Measurements from ENCODE around the gene RHBDD2. TPM values are rescaled to one million over a fixed set of nuclear protein-coding genes. Genes with fewer than 3 reads are reported as not detected.
"Not testable (repeated sequence)": the region's sequence is repeated elsewhere in the genome, so short reads cannot be mapped to it uniquely, and the experiment has no call there.

The RHBDD2 gene
- 10 to 100 TPM; 52.8 to 62.3 TPM for total RNA-seq
- long read RNA-seq, transcript RHBDD2-201 (4 exons, 1,802 nt): major isoform, 22 of 29 reads
- long read RNA-seq, partial matches to known transcripts: 1 of 29 reads
- long read RNA-seq, other reads (novel, unspliced or antisense): 2 of 29 reads

DNA sequence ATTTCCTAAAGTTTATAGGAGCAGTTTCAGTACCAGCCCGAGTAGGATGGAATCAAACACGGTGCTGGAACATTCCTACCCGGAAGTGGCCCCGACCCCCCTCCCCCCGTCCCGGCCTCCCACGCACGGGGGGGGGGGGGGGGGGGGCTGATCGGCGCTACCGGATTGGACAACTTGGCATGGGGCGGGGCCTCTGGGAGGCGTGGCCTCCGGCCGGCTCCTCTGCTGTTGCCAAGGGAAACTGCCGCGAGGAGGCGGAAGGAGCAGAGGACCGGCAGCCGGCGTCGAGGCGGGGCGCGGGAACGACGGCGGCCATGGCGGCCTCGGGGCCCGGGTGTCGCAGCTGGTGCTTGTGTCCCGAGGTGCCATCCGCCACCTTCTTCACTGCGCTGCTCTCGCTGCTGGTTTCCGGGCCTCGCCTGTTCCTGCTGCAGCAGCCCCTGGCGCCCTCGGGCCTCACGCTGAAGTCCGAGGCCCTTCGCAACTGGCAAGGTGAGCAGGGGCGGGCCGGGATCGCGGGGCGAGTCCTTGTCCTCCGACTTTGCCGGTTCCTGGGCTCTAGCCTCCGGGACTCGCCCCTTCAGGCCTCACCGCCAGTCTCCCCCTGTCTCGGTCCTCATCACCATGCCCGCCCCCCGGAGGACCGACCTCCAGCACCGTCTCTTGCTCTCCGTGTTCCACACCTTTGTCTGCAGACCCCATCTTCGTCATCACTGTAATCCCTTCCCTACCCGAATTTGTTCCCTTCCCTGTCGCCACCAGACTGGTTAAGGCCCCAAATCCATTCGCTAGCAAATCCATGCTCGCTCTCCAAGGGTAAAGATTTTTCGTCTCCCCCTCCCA is at the start of gene RHBDD2:
RHBDD2 (plus strand) TSS at position 266 of the 843 bp plus-strand sequence; CDS start at position 315, 49 bp downstream.
- ATAC-seq: peak; percentile 99
- peak; percentile 95 to 98 for DNase-seq
- intact Hi-C loops (cut with DNase I, micrococcal nuclease): no loop called here

DNA sequence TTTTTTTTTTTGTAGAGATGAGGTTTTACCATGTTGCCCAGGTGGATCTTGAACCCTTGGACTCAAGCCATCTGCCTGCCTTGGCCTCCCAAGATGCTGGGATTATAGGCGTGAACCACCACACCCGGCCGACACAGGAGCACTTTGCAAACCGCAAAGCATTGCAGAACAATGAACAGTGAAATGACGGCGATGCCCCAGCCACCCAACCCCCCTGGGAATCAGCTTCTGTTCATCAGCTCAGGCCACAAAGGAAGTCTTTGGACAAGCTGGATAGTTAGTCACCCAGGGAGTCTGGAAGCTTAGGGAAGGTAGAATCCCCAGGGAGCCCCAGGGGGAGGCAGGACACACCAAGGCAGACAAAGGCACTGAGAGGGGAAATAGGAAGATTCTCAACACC is 49.2 kb upstream of the RHBDD2 start:
- intact Hi-C loops (cut with DNase I, micrococcal nuclease): not testable (repeated sequence)
- peak; percentile 92 for ATAC-seq
- peak; percentile 67 to 79 for DNase-seq

DNA sequence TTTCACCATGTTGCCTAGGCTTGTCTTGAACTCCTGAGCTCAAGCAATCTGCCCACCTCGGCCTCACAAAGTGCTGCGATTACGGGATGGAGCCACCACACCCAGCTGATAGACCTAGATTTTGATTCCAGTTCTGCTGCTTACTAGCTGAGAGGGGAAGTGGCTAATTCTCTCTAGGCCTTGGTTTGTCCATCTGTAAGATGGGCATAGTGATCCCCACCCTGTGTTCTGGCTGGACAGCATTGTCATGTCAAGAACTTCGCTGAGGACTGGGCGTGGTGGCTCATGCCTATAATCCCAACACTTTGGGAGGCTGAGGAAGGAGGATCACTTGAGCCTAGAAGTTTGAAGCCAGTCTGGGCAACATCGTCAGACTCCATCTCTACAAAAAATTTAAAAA is 47.9 kb upstream of the RHBDD2 start:
- DNase-seq: no peak
- no peak for ATAC-seq
- intact Hi-C loops (cut with DNase I, micrococcal nuclease): no loop called here

DNA sequence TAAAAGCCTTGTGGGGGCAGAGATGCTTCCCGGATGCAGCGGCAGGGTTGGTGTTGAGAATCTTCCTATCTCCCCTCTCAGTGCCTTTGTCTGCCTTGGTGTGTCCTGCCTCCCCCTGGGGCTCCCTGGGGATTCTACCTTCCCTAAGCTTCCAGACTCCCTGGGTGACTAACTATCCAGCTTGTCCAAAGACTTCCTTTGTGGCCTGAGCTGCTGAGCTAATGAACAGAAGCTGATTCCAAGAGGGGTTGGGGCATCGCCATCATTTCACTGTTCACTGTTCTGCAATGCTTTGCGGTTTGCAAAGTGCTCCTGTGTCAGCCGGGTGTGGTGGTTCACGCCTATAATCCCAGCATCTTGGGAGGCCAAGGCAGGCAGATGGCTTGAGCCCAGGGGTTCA is 45.2 kb upstream of the RHBDD2 start:
- ATAC-seq; intact Hi-C loops (cut with DNase I, micrococcal nuclease); DNase-seq: not testable (repeated sequence)

DNA sequence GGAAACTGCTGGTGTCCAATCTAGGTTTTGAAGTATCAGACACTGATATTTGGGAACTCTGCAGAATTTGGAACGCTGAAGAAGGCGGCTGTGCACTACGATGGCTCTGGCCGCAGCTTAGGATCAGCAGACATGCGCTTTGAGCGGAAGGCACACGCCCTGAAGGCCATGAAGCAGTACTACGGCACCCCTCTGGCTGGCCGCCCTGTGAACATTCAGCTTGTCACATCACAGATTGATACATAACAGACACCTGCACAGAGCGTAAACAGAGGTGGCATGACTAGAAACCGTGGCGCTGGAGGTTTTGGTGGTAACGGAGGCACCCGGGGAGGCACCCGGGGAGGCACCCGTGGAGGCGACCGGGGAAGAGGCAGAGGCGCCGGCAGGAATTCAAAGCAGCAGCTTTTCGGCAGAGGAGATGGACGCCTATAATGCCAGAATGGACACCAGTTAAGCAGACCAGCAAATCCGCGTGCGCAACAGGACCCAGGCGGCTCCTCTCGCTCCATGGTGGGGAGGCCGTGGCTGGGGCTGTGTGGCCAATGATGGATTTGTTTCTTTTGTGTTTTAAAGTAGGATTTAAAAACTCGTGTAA is 43.0 kb upstream of the RHBDD2 start:
- no peak for ATAC-seq
- intact Hi-C loops (cut with DNase I, micrococcal nuclease): no loop called here
- DNase-seq: no peak

DNA sequence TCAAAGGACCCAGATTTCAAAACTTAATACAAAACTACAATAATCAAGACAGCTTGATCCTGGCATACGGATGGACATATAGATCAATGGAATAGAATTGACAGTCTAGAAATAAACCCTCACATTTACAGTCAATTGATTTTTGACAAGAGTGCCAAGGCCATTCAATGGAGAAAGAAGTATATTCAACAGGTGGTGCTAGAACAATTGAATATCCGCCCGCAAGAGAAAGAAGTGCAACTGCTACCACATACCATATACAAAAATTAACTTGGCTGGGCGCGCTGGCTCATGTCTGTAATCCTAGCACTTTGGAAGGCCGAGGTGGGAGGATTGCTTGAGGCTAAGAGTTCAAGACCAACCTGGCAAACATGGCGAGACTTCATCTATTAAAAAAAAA is 42.0 kb upstream of the RHBDD2 start:
- DNase-seq (no peak), ATAC-seq (no peak)
- intact Hi-C loops (cut with DNase I, micrococcal nuclease): no loop called here

DNA sequence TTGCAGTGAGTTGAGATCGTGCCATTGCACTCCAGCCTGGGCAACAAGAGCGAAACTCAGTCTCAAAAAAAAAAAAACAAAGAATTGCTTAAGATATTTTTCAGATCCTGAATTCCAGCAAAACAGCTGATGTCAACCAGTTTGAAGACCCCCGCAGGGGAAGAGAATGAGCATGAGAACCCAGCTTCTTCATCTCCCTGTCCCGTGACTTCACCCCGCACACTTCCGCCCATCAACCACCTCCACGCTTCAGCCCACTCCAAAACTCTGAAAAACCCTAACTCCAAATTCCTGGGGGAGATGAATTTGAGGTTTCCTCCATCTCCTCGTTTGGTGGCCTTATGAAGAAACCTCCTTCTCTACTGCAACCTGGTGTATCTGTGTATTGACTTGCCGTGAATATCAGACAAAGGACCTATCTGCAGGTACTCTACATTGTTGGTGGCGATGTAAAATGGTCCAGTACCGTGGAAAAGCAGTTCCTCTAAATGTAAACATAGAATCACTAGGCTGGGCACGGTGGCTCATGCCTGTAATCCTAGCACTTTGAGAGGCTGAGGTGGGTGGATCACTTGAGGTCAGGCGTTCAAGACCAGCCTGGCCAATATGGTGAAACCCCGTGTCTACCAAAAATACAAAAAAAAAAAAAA is 40.4 kb upstream of the RHBDD2 start:
- intact Hi-C loops (cut with DNase I, micrococcal nuclease); ATAC-seq; DNase-seq: not testable (repeated sequence)

DNA sequence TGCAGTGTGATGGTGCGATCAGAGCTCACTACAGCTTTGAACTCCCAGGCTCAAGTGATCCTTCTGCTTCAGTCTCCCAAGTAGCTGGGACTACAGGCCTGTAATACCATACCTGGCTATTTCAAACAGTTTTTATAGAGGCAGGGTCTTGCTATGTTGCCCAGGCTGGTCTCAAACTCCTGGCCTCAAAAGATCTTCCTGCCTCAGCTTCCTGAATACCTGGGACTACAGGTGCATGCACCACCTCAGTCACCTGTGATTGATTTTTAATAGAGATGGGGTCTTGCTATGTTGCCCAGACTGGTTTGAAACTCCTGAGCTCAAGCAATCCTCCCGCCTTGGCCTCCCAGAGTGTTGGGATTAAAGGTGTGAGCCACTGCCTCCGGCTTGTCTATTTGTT is 38.8 kb upstream of the RHBDD2 start:
- ATAC-seq (no peak), DNase-seq (no peak)
- intact Hi-C loops (cut with DNase I, micrococcal nuclease): no loop called here

DNA sequence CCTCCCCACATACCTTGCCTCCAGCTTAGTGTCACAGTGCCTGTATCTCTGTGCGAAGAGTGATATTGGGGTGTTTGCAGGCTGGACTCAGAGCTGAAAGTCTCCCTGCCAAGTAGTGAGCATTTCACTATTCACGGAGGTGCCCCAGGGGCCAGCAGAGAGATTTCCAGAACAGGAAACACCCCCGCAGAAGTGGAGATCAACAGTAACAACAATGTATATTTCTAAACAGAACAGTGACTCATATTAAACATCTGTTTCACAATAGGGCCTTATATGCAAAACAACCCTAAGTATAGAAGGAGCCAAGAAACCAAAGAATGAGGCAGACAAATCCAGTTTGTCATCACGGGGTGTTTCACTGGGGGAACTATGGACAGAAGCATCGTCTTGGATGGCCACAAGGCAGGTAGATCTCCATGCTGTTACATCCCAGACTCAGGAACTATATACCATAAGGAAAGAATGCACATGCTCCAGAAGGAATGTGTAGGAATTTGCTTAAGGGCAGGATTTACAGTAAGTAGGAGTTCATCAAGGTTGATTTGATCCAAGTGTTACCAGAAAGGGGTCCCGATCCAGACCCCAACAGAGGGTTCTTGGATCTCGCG is 35.9 kb upstream of the RHBDD2 start:
- ATAC-seq: no peak
- no peak for DNase-seq
- intact Hi-C loops (cut with DNase I, micrococcal nuclease): no loop called here

DNA sequence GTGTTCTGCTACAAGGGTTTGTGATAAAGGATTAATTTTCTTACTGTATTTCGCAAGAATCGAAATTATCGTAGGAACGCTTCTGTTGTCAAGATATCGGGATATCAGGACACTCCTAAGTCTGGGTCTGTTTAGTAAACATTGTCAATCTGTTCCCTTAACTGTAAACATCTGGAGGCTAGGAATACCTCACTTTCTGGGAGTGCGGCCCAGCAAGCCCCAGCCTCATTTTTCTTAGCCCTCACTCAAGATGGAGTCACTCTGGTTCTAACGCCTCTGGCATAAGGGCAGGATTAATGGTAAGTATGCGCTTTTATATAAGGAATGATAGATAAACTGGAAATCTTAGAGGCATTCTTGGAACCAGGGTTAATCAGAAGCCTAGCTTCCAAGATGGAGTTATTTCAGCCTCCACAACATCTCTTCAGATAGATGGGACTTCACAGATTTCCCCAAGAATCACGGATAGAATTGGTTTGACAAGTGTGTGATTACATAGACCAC is 35.2 kb upstream of the RHBDD2 start:
- DNase-seq (no peak), ATAC-seq (no peak)
- intact Hi-C loops (cut with DNase I, micrococcal nuclease): no loop called here

DNA sequence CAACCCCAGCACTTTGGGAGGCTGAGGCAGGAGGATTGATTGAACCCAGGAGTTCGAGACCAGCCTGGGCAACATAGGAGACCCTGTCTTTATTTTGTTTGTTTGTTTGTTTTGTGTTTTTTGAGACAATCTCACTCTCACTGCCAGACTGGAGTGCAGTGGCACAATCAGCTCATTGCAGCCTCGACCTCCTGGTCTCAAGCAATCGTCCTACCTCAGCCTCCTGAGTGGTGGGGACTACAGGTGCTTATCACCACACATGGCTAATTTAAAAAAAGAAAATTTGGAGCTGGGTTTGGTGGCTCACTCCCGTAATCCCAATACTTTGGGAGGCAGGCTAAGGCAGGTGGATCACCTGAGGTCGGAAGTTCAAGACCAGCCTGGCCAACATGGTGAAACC is 34.7 kb upstream of the RHBDD2 start:
- DNase-seq (no peak), ATAC-seq (no peak)
- intact Hi-C loops (cut with DNase I, micrococcal nuclease): no loop called here

DNA sequence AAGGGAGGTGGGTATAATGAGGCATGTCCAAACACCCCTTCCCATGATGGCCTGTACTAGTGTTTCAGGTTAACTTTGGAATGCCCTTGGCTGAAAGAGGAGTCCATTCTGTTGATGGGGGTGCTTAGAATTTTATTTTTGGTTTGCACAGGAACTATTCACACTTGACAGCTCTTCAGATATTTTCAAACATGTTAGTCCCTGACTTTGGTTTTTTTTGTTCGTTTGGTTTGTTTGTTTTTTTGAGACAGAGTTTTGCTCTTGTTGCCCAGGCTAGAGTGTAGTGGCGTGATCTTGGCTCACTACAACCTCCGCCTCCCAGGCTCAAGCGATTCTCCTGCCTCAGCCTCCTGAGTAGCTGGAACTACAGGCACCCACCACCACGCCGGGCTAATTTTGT is 33.7 kb upstream of the RHBDD2 start:
- ATAC-seq; intact Hi-C loops (cut with DNase I, micrococcal nuclease); DNase-seq: not testable (repeated sequence)

DNA sequence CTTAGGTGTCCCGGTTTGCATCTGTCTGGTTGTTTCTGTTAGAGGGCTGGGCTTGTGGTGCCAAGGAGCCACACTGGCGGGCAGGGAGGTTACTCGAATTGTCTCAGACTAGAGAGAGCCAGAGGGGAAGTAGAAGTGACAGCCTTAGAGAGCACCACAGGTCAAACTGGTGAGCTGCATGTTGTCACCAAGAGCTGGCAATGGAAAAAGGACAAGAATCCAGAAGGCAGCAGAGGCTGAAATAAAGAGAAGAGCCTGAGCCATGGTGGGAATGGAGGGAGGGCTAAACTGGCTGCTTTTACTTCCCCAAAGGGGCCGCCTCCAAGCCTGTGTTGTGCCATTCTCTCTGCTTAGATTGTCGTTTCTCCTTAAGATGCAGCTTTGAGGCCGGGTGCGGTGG is 31.1 kb upstream of the RHBDD2 start:
- ATAC-seq: no peak
- intact Hi-C loops (cut with DNase I, micrococcal nuclease): no loop called here
- DNase-seq: no peak

DNA sequence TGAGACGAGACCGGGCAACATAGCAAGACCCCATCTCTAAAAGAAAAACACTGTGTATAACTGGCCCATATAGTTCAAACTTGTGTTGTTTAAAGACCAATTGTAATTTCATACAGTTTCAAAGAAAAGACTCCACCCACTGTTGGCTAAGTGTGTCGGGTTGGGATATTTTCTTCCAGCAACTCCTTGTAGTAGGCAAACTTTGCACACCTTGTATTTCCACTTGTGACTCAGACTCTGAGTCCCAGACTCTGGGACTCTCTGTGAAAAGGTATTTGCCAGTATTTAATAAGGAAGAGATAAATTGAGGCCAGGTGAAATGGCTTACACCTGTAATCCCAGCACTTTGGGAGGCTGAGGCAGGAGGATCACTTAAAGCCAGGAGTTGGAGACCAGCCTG is 29.3 kb upstream of the RHBDD2 start:
- peak; percentile 52 for ATAC-seq
- intact Hi-C loops (cut with DNase I, micrococcal nuclease): no loop called here

DNA sequence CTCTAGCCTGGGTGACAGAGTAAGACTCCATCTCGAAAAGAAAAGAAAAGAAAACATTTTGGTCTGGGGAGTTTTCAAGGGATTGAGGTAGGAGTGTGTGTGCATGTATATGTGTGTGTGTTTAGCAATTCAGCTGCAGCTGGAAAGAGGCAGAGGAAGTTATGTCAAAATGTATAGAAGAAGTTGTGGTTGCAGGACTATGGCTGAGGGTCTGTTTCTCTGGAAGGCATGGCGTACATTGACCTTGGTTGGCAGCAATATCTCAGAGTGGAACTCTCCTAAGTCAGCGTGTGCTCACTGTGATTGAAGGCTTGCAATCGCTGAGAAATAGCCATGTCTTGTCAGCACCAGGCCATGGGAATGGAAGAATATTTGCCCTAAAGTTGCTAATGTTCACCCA is 28.6 kb upstream of the RHBDD2 start:
- ATAC-seq (no peak), DNase-seq (no peak)
- intact Hi-C loops (cut with DNase I, micrococcal nuclease): no loop called here

More for the DNA sequence above, 29.3 kb upstream of the RHBDD2 start:
- DNase-seq: no peak

DNA sequence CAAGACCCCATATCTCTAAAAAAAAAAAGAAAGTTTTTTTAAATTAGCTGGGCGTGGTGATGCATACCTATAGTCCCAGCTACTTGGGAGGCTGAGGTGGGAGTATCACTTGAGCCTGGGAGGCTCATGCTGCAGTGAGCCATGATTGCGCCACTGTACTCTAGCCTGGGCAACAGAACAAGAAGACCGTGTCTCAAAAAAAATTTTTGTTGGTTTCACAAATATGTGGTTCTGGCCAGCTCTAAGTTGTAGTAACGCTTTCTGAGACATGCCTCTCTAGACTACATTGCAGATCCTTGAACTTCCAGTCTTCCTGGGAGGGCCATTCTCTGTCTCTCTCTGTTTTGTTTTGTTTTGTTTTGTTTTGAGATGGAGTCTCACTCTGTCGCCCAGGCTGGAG is 24.6 kb upstream of the RHBDD2 start:
- DNase-seq (no peak), ATAC-seq (no peak)
- intact Hi-C loops (cut with DNase I, micrococcal nuclease): no loop called here

DNA sequence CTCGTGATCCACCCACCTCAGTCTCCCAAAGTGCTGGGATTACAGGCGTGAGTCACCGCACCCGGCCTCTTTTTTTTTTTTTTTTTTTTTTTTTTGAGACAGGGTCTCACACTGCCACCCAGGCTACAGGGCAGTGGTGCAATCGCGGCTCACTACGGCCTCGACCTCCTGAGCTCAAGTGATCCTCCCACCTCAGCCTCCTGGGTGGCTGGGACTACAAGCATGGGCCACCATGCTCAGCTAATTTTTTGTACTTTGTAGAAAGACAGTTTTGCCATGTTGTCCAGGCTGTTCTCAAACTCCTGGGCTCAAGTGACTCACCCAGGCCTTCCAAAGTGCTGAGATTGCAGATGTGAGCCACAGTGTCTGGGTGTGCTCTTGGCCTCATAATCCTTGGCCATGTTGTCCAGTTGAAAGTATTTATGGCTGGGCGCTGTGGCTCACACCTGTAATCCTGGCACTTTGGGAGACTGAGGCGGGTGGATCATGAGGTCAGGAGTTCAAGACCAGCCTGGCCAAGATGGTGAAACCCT is 24.0 kb upstream of the RHBDD2 start:
- DNase-seq; intact Hi-C loops (cut with DNase I, micrococcal nuclease); ATAC-seq: not testable (repeated sequence)

DNA sequence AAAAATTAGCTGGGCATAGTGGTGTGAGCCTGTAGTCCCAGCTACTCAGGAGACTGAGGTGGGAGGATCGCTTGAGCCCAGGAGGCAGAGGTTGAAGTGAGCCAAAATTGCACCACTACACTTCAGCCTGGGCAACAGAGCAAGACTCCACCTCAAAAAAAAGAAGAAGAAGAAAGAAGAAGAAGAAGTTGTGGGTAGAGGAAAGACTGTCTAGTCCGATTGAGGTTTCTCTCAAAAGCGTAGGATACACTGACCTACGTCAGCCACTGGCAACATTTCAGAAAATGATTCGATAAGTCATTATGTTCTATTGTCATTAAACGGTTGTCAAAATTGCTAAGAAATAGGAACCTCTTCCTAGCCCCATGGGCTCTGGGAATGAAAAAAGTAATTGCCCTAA is 22.3 kb upstream of the RHBDD2 start:
- no peak for DNase-seq
- no peak for ATAC-seq

DNA sequence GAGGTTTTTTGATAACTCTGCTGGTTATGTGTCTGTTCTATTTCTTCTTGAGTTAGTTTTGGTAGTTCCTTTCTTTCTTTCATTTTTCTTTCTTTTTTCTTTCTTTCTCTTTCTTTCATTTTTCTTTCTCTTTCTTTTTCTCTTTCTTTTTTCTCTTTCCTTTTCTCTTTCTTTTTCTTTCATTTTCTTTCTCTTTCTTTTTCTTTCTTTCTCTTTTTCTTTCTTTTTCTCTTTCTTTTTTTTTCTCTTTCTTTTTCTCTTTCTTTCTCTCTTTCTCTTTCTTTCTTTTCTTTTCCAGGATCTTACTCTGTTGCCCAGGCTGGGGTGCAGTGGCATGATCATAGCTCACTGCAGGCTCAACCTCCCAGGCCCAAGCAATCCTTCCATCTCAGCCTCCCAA is 20.4 kb upstream of the RHBDD2 start:
- ATAC-seq (no peak), DNase-seq (no peak)
- intact Hi-C loops (cut with DNase I, micrococcal nuclease): no loop called here

More for the DNA sequence above, 22.3 kb upstream of the RHBDD2 start:
- intact Hi-C loops (cut with DNase I, micrococcal nuclease): no loop called here

All from left colon (tissue), 2 donors.